22Rv1 (cell line): ENCODE results near the gene RTN4.
A peak's percentile ranks its signal among the peaks of the same experiment; 100 is the strongest.
"Not testable (repeated sequence)": the region's sequence is repeated elsewhere in the genome, so short reads cannot be mapped to it uniquely, and the experiment has no call there.

ENCODE experiments used
- H3K27ac ChIP-seq: fragments of 450-650 bp; 2 replicates; pipeline ENCODE4 v1.5.1; 2017
- CTCF ChIP-seq: fragments of 450-650 bp; IDR thresholded peaks from 2 replicates; pipeline ENCODE4 v1.5.1; 2017; ENCODE audit warnings: mild to moderate bottlenecking
- ZFX ChIP-seq: fragments of 450-650 bp; IDR thresholded peaks from 2 replicates; pipeline ENCODE4 v1.6.1; 2017; ENCODE audit warnings: antibody characterized with exemption, borderline replicate concordance

RTN4 gene

GRCh38 chr2:55054106-55054875 lies 4.0 kb upstream of the RTN4 start:
- no peak overlapping the region for H3K27ac ChIP-seq
- no peak for TF ChIP-seq ZFX
- no peak for TF ChIP-seq CTCF

GRCh38 chr2:55053225-55053624 lies 3.0 kb upstream of the RTN4 start:
- H3K27ac ChIP-seq = not testable (repeated sequence)

- TF ChIP-seq ZFX (no peak), CTCF (no peak)
- H3K27ac ChIP-seq = no peak overlapping the region
Observed at GRCh38 chr2:55052129-55053061, 2.1 kb upstream of the RTN4 start.

GRCh38 chr2:55051026-55051866 lies 995 bp upstream of the RTN4 start:
- TF ChIP-seq ZFX = no peak
- no peak for TF ChIP-seq CTCF

GRCh38 chr2:55049821-55050099 lies 491 bp downstream of the RTN4 start:
- peak overlapping the region; percentile 70 for H3K27ac ChIP-seq
- TF ChIP-seq ZFX (no peak), CTCF (no peak)

More at GRCh38 chr2:55051026-55051866, 995 bp upstream of the RTN4 start:
- peak overlapping the region; percentile 70 for H3K27ac ChIP-seq

GRCh38 chr2:55049043-55049820 lies 1.0 kb downstream of the RTN4 start:
- no peak for TF ChIP-seq ZFX
- peak; percentile 48 for TF ChIP-seq CTCF
- peak overlapping the region; percentile 70 for H3K27ac ChIP-seq
